ENCODE measurements around the gene UST.
"Not testable (repeated sequence)": the region's sequence is repeated elsewhere in the genome, so short reads cannot be mapped to it uniquely, and the experiment has no call there.

Gene UST

GRCh38 chr6:148907573-148907972 is 160.7 kb downstream of the UST start:
- DNase-seq: no peak

DNA sequence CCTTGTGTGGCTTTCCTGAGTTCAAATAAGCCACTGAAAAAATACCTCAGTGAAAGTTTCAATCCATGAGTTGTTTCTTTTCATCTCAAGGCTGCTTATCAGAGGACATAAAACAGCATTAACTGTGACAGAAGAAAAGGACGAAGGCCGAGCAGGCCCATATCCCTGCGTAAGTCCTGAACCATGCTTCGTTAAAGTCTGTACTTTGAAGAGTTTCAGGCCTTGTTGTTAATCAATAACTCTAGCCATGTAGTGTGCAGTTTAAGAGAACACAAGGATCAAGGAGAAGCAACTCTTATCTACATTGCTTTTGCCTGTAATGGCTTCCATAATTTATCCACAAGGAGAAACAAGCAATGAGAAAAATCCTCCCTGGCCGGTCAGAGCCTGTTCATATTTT is 165.4 kb downstream of the UST start:
- no peak for DNase-seq

DNA sequence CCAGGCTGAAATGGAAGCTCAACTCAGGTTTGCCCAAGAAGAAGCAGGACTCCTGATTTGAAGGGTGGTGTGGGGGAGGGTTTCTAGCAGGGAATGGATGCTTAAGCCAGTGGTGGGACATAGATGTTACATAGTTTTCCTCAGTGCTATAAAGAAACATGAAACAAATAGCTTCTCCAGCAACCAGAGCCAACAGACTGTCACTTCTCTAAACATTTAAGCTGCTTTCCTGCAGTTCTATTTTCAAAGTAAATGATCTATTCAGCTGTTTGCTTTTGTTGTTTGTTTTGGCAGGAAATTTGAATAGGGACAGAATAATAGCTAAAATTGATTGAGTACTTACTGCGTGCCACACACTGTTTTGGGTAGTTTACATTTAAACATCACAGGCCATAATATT is 169.0 kb downstream of the UST start:
- DNase-seq: no peak

DNA sequence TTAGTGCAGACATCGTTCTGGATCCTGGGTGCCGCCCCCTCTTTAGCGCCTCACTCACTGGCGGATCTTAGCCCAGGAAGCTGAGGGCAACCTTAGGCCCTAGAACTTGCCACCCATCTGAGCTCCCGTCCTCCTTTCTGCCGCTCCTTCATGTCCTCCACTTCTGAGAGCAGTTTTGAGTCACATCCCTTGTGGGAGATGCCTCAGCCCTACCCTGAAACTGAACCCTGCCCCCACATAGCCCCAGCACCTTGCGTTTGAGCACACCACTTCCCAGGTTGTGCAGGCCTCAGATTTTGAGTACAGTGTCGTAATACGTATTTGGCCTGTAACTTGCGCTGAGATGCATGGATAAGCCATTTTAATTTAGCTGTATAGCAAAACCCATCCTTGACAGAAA is 169.7 kb downstream of the UST start:
- DNase-seq: not testable (repeated sequence)

GRCh38 chr6:148924226-148925012 is 177.6 kb downstream of the UST start:
- DNase-seq: no peak

DNA sequence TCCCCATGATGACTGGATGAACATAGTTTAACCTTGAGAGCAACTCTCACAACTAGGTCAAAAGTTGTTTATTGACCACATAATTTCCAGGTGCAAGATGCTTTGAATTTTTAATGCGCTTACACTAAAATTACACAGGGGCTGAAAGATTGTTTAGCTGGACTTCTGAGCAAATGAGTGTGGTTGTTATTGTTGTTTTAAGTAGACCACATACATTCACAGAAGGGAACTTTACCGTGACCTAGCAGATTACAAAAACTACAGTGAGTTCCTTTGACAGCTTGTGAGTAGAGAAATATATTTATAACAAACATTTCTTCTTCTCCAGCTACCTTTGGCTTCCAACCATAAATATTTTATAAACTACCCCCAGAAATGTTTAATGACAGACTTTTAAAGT is 178.9 kb downstream of the UST start:
- DNase-seq: no peak

- no peak for DNase-seq
These were observed 179.6 kb downstream of the UST start for GRCh38 chr6:148926478-148926877.

GRCh38 chr6:148927586-148927985 is 180.8 kb downstream of the UST start:
- no peak for DNase-seq

DNA sequence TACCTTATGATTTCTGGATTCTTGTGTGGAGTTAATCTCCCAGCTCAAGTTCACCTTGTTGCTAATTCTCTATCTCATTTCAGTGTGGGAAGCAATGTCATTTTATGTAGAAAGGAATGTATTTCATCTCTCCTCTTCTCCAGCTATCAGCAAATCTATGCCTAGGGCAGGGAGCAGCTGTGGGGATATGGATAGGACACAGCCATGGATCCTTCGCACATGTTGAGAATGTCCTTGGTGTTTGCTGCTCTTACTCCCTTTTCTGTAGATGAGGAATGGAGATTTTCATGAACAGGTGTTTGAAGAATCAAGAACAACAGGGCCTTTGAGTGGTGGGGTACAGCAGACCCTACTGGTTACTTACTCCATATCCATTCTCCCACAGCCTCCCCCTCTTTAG is 182.0 kb downstream of the UST start:
- no peak for DNase-seq

DNA sequence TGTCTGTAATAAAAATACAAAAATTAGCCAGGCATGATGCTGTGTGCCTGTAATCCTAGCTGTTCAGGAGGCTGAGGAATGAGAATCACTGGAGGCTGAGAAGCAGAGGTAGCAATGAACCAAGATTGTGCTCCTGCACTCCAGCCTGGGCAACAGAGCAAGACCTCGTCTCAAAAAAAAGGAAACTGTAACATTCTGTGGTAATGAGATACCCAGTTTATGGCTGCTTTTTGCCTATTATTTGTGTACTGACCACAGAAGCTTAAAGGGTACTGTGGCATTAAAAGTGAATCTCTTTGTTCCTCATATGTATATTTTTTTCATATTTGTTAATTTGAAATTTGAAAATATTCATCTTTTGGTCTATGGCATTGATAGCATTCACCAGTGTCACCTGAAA is 185.4 kb downstream of the UST start:
- DNase-seq: no peak

DNA sequence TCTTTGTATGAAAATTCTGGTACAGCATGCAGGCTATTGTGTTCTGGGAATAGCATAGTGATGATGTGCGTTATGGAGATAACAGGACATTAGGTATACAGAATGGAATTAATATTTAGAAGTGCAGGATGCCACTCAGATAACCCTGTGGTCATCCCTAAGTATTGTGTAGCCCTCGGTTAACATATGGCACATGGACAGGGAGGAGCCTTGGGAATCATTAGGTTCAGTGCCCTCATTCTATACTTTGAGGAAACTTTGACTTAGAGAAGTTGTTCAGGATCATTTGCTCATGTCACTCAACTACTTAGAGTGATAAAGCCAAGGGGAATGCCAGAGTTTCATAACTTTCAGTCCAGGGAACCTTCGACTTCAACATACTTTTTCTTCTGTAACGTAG is 185.9 kb downstream of the UST start:
- no peak for DNase-seq

DNA sequence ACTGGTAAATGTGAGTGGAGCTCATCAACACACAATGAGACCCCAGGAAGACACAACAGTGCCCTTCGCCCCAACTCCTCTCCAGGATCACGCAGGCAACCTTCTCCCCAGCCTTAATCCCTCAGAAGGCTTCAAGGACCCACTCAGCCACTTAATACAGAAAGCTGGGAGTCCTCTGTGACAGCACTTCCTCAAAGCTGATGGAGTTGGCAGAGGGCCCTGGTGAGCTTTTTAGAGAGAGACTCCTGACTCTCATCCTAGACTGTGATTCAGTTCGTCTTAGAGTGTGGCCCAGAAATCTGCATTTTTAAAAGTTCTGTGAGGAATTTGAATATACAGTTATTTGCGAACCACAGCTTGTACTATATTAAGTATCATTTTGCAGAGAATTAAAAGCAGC is 187.7 kb downstream of the UST start:
- no peak for DNase-seq

GRCh38 chr6:148934961-148935360 is 188.1 kb downstream of the UST start:
- no peak for DNase-seq

DNA sequence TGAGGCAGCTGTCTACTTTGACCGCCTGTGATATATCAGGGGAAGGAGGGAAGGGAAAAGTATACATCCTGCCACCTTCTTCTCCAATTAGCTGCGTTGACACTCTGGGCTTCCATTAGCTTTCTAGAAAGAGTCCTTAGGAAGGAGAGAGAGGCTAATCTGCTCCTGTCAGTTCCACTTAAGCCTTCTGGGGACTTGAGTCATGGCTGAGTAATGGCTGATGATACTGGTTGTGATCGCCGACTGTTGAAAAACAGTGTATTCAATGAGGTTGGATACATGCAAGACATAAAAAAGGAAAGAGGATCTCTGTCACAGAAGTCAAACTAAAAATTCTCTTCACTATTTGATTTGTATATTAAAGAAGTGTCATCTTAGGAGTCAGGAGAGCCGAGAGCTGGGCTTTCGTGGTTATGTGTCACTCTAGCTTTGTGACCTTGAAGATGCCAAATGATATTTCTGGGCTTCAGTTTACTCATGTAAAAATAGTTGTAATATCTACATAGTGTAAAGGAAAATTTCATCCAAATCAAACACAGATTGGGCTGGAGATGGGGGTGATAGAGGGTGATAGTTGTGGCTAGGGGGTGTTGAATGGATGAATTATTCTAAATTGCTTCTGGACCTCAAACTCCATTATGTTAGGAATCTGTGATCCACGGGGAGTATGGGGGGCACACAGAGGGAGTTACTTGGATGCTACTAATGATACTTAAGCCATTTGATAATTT is 189.0 kb downstream of the UST start:
- no peak for DNase-seq

DNA sequence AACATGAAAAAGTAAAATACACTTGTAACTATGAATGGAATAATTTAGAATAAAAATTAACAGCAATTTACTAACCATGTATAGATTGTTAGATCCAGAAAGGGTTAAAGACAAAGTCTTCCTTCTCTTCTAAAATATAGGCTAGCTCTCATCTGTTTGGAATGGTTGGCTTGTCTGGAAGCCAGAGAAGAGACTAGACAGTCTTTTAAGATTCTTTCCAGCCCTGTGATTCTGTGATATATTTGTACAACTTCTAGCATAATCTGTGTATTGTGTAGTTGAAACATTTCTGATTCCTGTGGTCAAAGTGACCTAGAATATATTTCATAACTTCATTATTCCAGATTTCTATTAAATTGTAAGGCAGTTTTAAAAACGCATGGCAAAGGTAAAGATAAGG is 196.6 kb downstream of the UST start:
- DNase-seq: no peak

DNA sequence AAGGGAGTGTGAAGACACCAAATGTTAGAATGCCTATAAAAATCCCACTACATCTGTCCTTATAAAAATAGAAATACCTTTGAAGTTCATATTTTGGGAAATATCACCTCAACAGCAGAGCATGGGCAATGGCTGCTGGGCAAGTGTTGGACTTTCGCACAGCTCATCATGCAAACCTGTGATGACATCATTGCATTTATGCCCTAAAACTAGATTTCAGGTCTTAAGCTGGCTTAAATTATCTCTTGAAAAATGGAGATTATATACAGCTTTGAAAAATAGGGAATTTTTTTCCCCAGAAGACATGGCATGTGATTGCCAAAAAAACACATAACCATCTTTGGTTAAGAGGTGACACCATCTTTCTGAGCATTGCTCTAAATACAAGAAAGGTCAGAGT is 197.8 kb downstream of the UST start:
- DNase-seq: no peak

DNA sequence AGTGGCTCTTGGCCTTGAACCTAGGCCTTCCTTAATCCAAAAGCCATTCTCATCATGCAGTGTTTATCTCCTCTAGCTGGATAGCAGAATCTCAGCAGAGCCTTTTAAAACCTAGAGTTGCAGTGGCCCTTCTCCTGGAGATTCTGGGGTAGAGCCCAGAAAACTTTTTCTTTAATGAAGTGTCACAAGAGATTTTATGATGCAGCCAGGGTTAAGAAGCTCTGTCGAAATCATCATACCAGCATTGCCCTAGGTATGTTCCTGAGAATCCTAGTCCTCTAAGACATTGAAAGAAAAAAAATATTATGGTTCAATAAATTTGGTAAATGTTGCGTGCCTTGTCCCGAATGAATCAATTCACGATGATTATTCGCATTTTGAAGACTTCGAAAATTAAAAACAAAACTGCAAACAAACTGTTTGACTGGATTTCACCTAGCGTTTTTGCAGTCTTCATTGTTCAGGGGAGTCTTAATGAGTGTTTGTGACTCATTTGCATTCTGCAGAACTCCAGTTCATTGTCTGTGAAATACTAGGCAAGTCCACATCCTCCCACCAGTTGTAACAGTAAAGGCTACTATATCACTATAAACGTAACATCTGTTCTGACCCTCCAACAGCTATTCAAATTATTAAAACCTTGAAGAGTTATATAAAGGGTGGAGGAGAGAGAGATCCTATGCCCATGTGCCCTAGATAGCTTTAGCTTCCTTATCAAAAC is 198.6 kb downstream of the UST start:
- DNase-seq: no peak

DNA sequence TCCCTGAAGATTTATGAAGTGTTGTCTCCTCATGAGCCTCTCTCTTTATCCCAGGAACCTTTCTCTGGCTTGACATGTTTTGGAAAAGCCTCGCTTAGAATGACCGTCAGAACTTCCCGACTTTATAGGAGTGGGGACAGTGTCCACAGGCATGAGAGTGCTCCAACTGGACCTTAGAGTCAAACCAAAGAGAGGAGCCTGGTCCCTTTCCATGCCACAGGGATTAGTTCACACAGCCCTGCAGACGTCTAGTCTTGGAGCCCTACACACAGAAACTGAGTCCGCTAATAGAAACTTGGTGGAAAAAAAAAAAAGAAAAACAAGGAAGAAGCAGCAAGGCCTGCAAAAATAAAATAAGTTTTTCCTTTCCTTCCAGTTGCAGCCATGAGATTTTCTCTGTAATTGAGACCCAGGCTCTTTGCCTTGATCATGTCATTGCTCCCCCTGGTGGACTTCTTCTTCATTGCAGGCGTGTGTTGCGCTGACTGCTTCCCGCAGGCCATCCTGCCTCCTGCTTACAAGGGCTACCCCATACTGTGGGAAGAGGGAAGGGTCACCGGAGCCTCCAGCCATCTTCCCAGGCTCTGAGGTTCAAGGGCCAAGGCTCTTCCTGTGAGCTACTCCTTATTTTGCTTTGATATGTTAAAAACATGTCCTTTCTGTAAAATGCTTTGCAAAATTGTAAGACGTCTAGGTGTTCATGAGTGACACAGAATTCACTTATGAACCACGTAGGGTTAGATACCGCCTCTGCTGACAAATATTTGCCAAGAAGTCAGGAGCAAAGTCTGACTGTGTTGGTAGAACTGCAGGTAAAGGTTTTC is 201.0 kb downstream of the UST start:
- peak; percentile 91 for DNase-seq

DNA sequence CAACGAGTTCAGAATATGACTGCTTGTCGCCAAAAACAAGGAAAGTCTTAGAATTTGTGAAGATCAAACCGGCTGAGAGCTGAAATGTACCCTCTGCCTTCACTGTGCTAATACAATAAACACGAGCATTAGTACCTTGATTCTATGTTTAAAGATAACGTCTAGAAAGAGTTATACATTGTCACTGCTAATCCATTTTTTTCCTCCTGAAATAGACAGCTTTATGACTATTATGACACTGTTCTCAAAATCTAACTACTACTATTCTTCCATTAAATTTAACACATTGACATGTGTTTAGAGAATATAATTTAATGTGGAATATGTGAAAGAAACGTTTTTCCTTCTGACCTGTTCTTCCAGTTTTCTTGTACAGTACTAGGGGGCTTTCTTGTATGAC is 204.8 kb downstream of the UST start:
- no peak for DNase-seq

DNA sequence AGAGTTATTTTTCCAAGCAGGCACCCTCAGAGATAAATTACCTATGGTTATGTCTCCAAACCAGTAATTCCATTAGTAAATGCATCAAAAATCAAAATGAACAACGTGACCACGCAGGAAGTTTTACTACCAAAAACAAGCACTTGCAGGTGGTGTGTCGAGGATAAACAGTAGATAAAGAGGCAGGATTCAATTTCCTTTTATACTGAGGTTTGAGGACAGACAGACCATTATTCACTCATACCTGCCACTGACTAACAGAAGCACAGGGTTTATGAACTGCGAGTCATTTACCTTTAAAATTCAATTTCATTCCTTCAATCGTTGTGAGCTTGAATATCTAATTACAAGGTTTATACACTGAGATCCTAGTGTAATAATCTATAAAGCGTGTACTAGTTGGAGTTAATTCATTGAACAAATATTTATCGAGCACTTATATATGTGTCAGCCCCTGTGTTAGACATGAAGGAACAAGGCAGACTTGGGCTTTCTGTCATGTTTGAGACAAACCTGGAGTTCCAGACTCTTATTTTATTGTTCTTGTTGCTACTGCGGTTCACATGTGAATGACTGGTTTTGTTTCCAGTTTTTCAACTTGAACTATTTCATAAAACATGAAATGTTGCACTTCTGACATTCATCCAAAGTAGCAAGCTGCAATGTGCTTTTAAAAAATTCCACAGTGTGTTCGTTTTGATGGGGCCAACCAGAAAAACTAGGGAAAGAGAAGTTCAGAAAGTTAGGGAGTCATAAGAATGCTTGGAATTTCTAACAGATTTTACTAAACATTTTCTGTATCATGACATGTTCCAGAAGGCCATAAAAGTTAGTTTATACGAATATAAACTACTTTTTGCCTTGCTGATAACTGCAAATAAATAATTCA is 205.6 kb downstream of the UST start:
- DNase-seq: no peak

DNA sequence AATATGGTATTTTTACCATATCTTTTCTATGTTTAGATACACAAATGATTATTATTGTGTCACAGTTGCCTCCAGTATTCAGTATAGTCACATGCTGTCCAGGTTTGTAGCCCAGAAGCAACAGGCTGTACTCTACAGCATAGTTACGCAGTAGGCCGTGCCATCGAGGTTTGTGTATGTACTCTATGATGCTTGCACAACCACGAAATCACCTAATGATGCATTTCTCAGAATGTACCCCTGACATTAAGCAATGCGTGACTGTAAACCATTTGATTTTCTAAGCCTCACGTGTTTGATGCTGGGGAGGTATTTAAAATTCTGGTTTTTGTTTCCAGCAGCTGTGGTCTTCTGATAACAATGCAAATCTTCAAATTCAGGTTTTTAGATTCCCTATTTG is 207.6 kb downstream of the UST start:
- DNase-seq: no peak

DNA sequence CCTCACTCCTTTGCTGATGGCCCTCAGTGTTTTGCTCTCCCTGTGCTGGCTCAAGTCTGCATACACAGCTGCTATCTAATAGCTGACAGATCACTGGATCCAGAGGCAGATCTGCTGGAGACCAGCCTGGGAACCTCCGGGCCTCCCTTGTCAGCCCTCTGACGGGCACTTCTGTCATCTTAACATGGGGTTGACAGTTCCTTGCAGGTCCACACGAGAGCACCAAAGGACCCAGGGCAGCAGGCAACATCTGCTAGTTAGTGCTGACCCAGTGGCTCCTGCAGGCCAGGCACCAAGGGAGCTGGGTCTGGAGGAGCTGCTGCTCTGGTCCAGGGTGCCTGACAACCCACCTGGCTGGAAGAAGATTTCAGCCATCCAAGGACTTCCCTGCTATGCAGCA is 208.1 kb downstream of the UST start:
- DNase-seq: no peak
